Endothelial cell (in vitro differentiated cells): Measurements from ENCODE around the gene TBC1D1. TPM values are rescaled to one million over a fixed set of nuclear protein-coding genes. Genes with fewer than 3 reads are reported as not detected.

Experiments
- DNase-seq: peaks from one replicate; pipeline ENCODE4 v3.0.0; 2021; ENCODE audit warnings: low spot score
- H3K27ac Mint-ChIP-seq: one replicate; pipeline ENCODE4 v1.8.0; 2021; ENCODE audit warnings: mixed read lengths, inconsistent platforms; ENCODE audit not compliant: unreplicated experiment
- H3K27me3 Mint-ChIP-seq: one replicate; pipeline ENCODE4 v1.8.0; 2021; ENCODE audit warnings: mild to moderate bottlenecking, moderate library complexity, mixed read lengths, inconsistent platforms; ENCODE audit not compliant: unreplicated experiment
- H3K36me3 Mint-ChIP-seq: one replicate; pipeline ENCODE4 v1.8.0; 2021; ENCODE audit warnings: mild to moderate bottlenecking, low read depth, mixed read lengths, inconsistent platforms; ENCODE audit not compliant: unreplicated experiment
- H3K4me1 Mint-ChIP-seq: one replicate; pipeline ENCODE4 v1.8.0; 2021; ENCODE audit warnings: mild to moderate bottlenecking, mixed read lengths, inconsistent platforms; ENCODE audit not compliant: unreplicated experiment
- H3K4me3 Mint-ChIP-seq: one replicate; pipeline ENCODE4 v1.8.0; 2021; ENCODE audit warnings: mild to moderate bottlenecking, mixed read lengths, inconsistent platforms; ENCODE audit not compliant: unreplicated experiment
- H3K9me3 Mint-ChIP-seq: one replicate; pipeline ENCODE4 v1.8.0; 2021; ENCODE audit warnings: mixed read lengths, inconsistent platforms; ENCODE audit not compliant: unreplicated experiment
- total RNA-seq: library from RNA; stranded (reverse); fragmentation: NEBNext Ultra II Directional; extraction: Animal tissue kit (Norgen Biotek cat#: 25700); gene quantifications from one replicate; pipeline ENCODE4 v1.2.1, GENCODE V29; 2021; ENCODE audit not compliant: unreplicated experiment
- TF ChIP-seq, protein P1 (sequence below): fragments of 200-600 bp; sonication (generic); IDR thresholded peaks from one replicate; pipeline ENCODE4 v1.5.0; 2021; ENCODE audit warnings: antibody characterized with exemption; ENCODE audit not compliant: unreplicated experiment

TBC1D1 gene
- total RNA-seq, 1 donor from 2014 or later, result 139 TPM

DNA sequence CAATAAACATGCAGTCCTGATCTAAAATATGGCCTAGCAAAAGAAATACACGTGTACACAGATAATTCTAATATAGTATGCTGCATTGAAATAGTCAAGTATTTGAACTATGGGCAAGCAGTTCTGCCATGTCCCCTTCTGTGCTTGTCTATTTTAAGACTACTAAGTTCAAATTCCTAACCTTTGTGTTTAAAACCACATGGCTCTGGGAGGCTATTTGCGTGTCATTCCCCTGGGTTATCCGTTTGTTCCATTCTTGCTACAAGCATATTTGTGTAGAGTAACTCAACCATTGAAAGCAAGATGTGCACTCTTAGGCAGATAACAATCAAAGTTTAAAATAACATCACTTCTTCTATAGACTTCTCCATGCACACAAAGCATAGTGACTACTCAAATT lies 25.4 kb upstream of the TBC1D1 start:
- TF ChIP-seq, protein P1, sequence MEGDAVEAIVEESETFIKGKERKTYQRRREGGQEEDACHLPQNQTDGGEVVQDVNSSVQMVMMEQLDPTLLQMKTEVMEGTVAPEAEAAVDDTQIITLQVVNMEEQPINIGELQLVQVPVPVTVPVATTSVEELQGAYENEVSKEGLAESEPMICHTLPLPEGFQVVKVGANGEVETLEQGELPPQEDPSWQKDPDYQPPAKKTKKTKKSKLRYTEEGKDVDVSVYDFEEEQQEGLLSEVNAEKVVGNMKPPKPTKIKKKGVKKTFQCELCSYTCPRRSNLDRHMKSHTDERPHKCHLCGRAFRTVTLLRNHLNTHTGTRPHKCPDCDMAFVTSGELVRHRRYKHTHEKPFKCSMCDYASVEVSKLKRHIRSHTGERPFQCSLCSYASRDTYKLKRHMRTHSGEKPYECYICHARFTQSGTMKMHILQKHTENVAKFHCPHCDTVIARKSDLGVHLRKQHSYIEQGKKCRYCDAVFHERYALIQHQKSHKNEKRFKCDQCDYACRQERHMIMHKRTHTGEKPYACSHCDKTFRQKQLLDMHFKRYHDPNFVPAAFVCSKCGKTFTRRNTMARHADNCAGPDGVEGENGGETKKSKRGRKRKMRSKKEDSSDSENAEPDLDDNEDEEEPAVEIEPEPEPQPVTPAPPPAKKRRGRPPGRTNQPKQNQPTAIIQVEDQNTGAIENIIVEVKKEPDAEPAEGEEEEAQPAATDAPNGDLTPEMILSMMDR, result no peak
- Mint-ChIP-seq H3K4me3 (no peak overlapping the region), H3K9me3 (no peaks in the 10 kb centered on the region), H3K36me3 (no peaks in the 10 kb centered on the region), H3K27ac (no peak overlapping the region), H3K27me3 (peaks cover 1% of the 10 kb centered on the region), H3K4me1 (no peaks in the 10 kb centered on the region)
- DNase-seq, result no peak

DNA sequence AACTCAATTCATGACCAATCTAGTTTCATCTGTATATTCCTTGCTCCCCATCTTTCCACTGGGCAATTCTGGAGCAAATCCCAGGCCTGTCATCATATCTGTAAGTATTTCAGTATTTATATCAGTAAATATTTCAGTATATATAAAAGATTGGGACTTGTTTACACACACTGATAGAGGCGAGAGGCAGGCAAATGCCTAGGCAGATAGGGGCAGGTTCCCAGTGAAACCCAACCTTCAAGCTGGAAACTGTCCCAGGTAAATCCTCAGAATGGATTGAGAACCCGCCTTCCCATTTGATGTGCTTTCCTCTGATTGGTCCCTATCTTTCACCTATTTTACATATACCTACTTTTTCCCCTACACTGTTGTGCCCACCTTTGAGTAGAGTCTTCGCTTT lies 23.8 kb upstream of the TBC1D1 start:
- no peak for DNase-seq
- no peak overlapping the region for H3K4me3 Mint-ChIP-seq
- no peaks in the 10 kb centered on the region for H3K36me3 Mint-ChIP-seq
- H3K27ac Mint-ChIP-seq, result no peak overlapping the region
- no peaks in the 10 kb centered on the region for H3K4me1 Mint-ChIP-seq
- no peaks in the 10 kb centered on the region for H3K9me3 Mint-ChIP-seq
- TF ChIP-seq, protein P1, result no peak
- H3K27me3 Mint-ChIP-seq, result peaks cover 1% of the 10 kb centered on the region

- DNase-seq, result no peak
- Mint-ChIP-seq H3K4me3 (no peak overlapping the region), H3K9me3 (no peaks in the 10 kb centered on the region), H3K4me1 (no peaks in the 10 kb centered on the region), H3K36me3 (no peaks in the 10 kb centered on the region), H3K27me3 (peaks cover 1% of the 10 kb centered on the region), H3K27ac (no peak overlapping the region)
- TF ChIP-seq, protein P1, result no peak
These were observed 22.6 kb upstream of the TBC1D1 start for GRCh38 chr4:37868238-37868637.

- Mint-ChIP-seq H3K27me3 (peaks cover 1% of the 10 kb centered on the region), H3K27ac (no peak overlapping the region), H3K4me3 (no peak overlapping the region)
These were observed 18.4 kb upstream of the TBC1D1 start for GRCh38 chr4:37872310-37872988.

DNA sequence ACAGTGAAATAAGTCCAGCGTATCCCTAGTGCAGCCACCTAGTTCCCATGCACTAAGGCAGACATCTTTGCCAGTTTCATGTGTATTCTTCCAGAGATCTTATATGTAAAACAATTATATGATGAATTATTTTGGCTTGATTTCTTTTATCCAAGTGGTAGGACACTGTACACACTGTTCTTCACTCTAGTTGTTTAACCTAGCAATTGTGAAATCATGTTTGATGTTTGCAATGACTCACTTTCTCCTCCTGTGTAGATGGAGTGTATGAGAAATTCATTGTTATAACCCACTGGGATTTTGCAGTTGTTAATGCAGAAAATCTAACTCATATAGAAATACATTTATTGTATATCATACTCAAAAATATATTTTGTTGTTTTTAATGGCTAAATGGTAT lies 17.5 kb upstream of the TBC1D1 start:
- H3K27ac Mint-ChIP-seq, result no peak overlapping the region
- no peaks in the 10 kb centered on the region for H3K9me3 Mint-ChIP-seq

More at GRCh38 chr4:37872310-37872988, 18.4 kb upstream of the TBC1D1 start:
- H3K4me1 Mint-ChIP-seq, result no peaks in the 10 kb centered on the region
- TF ChIP-seq, protein P1, result no peak
- H3K9me3 Mint-ChIP-seq, result no peaks in the 10 kb centered on the region
- no peaks in the 10 kb centered on the region for H3K36me3 Mint-ChIP-seq
- no peak for DNase-seq

More for the DNA sequence above, 17.5 kb upstream of the TBC1D1 start:
- Mint-ChIP-seq H3K4me3 (no peak overlapping the region), H3K27me3 (peaks cover 1% of the 10 kb centered on the region), H3K4me1 (no peaks in the 10 kb centered on the region), H3K36me3 (no peaks in the 10 kb centered on the region)
- DNase-seq, result no peak
- TF ChIP-seq, protein P1, result no peak
